ENCODE measurements around the gene OLIG3.

OLIG3 gene

GRCh38 chr6:137530404-137530803 lies 36.2 kb upstream of the OLIG3 start:
- DNase-seq (ENCODE audit: low read depth in 1 of 2, low spot score in 1 of 2) = no peak
- TF ChIP-seq CTCF (IDR thresholded peaks at IDR 0.05; ENCODE audit: insufficient read depth, low read length) (no peak), SPI1 (IDR thresholded peaks at IDR 0.05; ENCODE audit: borderline replicate concordance, low read depth) (no peak), REST (IDR thresholded peaks at IDR 0.05; ENCODE audit: insufficient replicate concordance, low read depth) (no peak), GABPA (IDR thresholded peaks at IDR 0.05; ENCODE audit: low read depth) (no peak), POLR2AphosphoS5 (IDR thresholded peaks at IDR 0.05; ENCODE audit: low read depth) (no peak)
- H3K27me3 ChIP-seq (ENCODE audit: insufficient read depth, poor library complexity, severe bottlenecking) = peaks cover 11% of the 10 kb centered on the region
- no peak overlapping the region for H3K4me3 ChIP-seq (replicated peaks; ENCODE audit: insufficient read depth, low read length)
- no peak overlapping the region for H3K27ac ChIP-seq (replicated peaks)

GRCh38 chr6:137522831-137523230 lies 28.6 kb upstream of the OLIG3 start:
- no peak for TF ChIP-seq REST (IDR thresholded peaks at IDR 0.05; ENCODE audit: insufficient replicate concordance, low read depth)
- no peak for TF ChIP-seq GABPA (IDR thresholded peaks at IDR 0.05; ENCODE audit: low read depth)
- no peak for TF ChIP-seq POLR2AphosphoS5 (IDR thresholded peaks at IDR 0.05; ENCODE audit: low read depth)
- no peak for TF ChIP-seq CTCF (IDR thresholded peaks at IDR 0.05; ENCODE audit: insufficient read depth, low read length)
- TF ChIP-seq SPI1 (IDR thresholded peaks at IDR 0.05; ENCODE audit: borderline replicate concordance, low read depth) = no peak
- DNase-seq (ENCODE audit: low read depth in 1 of 2, low spot score in 1 of 2) = no peak
- Histone ChIP-seq H3K4me3 (replicated peaks; ENCODE audit: insufficient read depth, low read length) (no peak overlapping the region), H3K27me3 (ENCODE audit: insufficient read depth, poor library complexity, severe bottlenecking) (peaks cover 10% of the 10 kb centered on the region), H3K27ac (replicated peaks) (no peak overlapping the region)

- DNase-seq (ENCODE audit: low read depth in 1 of 2, low spot score in 1 of 2) = peak in 1 of 2 experiments; percentile 7
- no peak overlapping the region for H3K4me3 ChIP-seq (replicated peaks; ENCODE audit: insufficient read depth, low read length)
- H3K27ac ChIP-seq (replicated peaks) = no peak overlapping the region
- H3K27me3 ChIP-seq (ENCODE audit: insufficient read depth, poor library complexity, severe bottlenecking) = peaks cover 12% of the 10 kb centered on the region
- no peak for TF ChIP-seq REST (IDR thresholded peaks at IDR 0.05; ENCODE audit: insufficient replicate concordance, low read depth)
- TF ChIP-seq SPI1 (IDR thresholded peaks at IDR 0.05; ENCODE audit: borderline replicate concordance, low read depth) = no peak
- TF ChIP-seq POLR2AphosphoS5 (IDR thresholded peaks at IDR 0.05; ENCODE audit: low read depth) = no peak
- no peak for TF ChIP-seq GABPA (IDR thresholded peaks at IDR 0.05; ENCODE audit: low read depth)
- TF ChIP-seq CTCF (IDR thresholded peaks at IDR 0.05; ENCODE audit: insufficient read depth, low read length) = no peak
These were observed 28.1 kb upstream of the OLIG3 start for GRCh38 chr6:137522198-137522798.
